Middle frontal gyrus (tissue), 1 donor: Measurements from ENCODE around the gene FRMPD2.
"Not testable (repeated sequence)": the region's sequence is repeated elsewhere in the genome, so short reads cannot be mapped to it uniquely, and the experiment has no call there.

ENCODE experiments used
- DNase-seq: peaks from one replicate; pipeline ENCODE4 v3.0.0-alpha.2; 2015; ENCODE audit warnings: low spot score; ENCODE audit errors: extremely low spot score

The FRMPD2 gene

GRCh38 chr10:48205918-48206317, 68.6 kb downstream of the FRMPD2 start:
- DNase-seq, result no peak

GRCh38 chr10:48199580-48200377, 74.7 kb downstream of the FRMPD2 start:
- DNase-seq, result no peak

- no peak for DNase-seq
Measured at GRCh38 chr10:48197236-48197899, 77.1 kb downstream of the FRMPD2 start.

GRCh38 chr10:48195803-48196202, 78.7 kb downstream of the FRMPD2 start:
- DNase-seq, result no peak

GRCh38 chr10:48194830-48195229, 79.7 kb downstream of the FRMPD2 start:
- DNase-seq, result no peak

- no peak for DNase-seq
Measured at GRCh38 chr10:48193556-48193955, 80.9 kb downstream of the FRMPD2 start.

- DNase-seq, result no peak
Measured at GRCh38 chr10:48192881-48193450, 81.5 kb downstream of the FRMPD2 start.

GRCh38 chr10:48187713-48188485, 86.6 kb downstream of the FRMPD2 start:
- DNase-seq, result no peak

GRCh38 chr10:48187126-48187525, 87.4 kb downstream of the FRMPD2 start:
- no peak for DNase-seq

GRCh38 chr10:48186264-48186804, 88.2 kb downstream of the FRMPD2 start:
- DNase-seq, result not testable (repeated sequence)

GRCh38 chr10:48184224-48184623, 90.3 kb downstream of the FRMPD2 start:
- DNase-seq, result no peak

- not testable (repeated sequence) for DNase-seq
Measured at GRCh38 chr10:48172715-48173114, 101.8 kb downstream of the FRMPD2 start.

GRCh38 chr10:48160670-48161069, 113.8 kb downstream of the FRMPD2 start:
- not testable (repeated sequence) for DNase-seq

- DNase-seq, result peak; percentile 18
Measured at GRCh38 chr10:48160163-48160562, 114.3 kb downstream of the FRMPD2 start.

GRCh38 chr10:48154211-48155140, 120.0 kb downstream of the FRMPD2 start:
- not testable (repeated sequence) for DNase-seq

- not testable (repeated sequence) for DNase-seq
Measured at GRCh38 chr10:48147643-48148042, 126.9 kb downstream of the FRMPD2 start.

GRCh38 chr10:48143721-48144642, 130.5 kb downstream of the FRMPD2 start:
- DNase-seq, result not testable (repeated sequence)

GRCh38 chr10:48140949-48141348, 133.5 kb downstream of the FRMPD2 start:
- DNase-seq, result not testable (repeated sequence)
